IMR-90 (cell line): ENCODE measurements around the gene DCANP1. TPM values are rescaled to one million over a fixed set of nuclear protein-coding genes. Genes with fewer than 3 reads are reported as not detected.

ENCODE experiments used
- ATAC-seq: fragments of 200-7000 bp; cut with Tn5 transposase; 2 replicates; pipeline ENCODE4 v1.9.1; 2020; ENCODE audit warnings: low read depth, mild to moderate bottlenecking, moderate library complexity
- BruUV-seq: library from RNA; stranded (reverse); fragments of 400-500 nt; replicated peaks from 2 replicates; lab custom pipeline; 2021; lab: Mats Ljungman, UMichigan
- CTCF ChIA-PET: fragments of 300-600 bp; formaldehyde crosslinking; extraction: SDS; loops from one replicate; lab custom pipeline; 2021; ENCODE audit warnings: antibody characterized with exemption; lab: Yijun Ruan, JAX
- POLR2A ChIA-PET: fragments of 300-600 bp; sonication (Branson Sonifier 250); formaldehyde crosslinking; loops from one replicate; lab custom pipeline; 2022; ENCODE audit warnings: antibody characterized with exemption; ENCODE audit not compliant: unreplicated experiment; lab: Charles Lee
- DNase-seq: peaks from one replicate; pipeline ENCODE4 v3.0.0; 2013
- H2AFZ ChIP-seq: replicated peaks from 2 replicates; pipeline ENCODE3; 2013; ENCODE audit warnings: low read length, mild to moderate bottlenecking; ENCODE audit not compliant: poor library complexity
- H2AK5ac ChIP-seq: 2 replicates; pipeline ENCODE4 v1.6.1; 2013; ENCODE audit warnings: low read depth, low read length, inconsistent platforms
- H2AK9ac ChIP-seq: replicated peaks from 2 replicates; pipeline ENCODE3; 2013; ENCODE audit warnings: mild to moderate bottlenecking, low read depth, low read length, moderate library complexity; ENCODE audit not compliant: poor library complexity
- H2BK120ac ChIP-seq: 2 replicates; pipeline ENCODE4 v1.6.1; 2013; ENCODE audit warnings: low read depth, low read length, inconsistent platforms
- H2BK15ac ChIP-seq: 3 replicates; pipeline ENCODE4 v1.6.1; 2013; ENCODE audit warnings: low read depth, low read length, inconsistent platforms
- H2BK20ac ChIP-seq: 2 replicates; pipeline ENCODE4 v1.6.1; 2013; ENCODE audit warnings: low read depth, mild to moderate bottlenecking, inconsistent platforms, low read length, moderate library complexity
- H2BK5ac ChIP-seq: 2 replicates; pipeline ENCODE4 v1.6.1; 2013; ENCODE audit warnings: mild to moderate bottlenecking, low read depth, low read length, inconsistent platforms; ENCODE audit not compliant: poor library complexity, severe bottlenecking
- H3K14ac ChIP-seq: replicated peaks from 2 replicates; pipeline ENCODE4 v1.6.1; 2013; ENCODE audit warnings: low read depth, low read length, inconsistent platforms
- H3K18ac ChIP-seq: 2 replicates; pipeline ENCODE4 v1.6.1; 2013; ENCODE audit warnings: low read depth, low read length, control low read depth
- H3K23ac ChIP-seq: 2 replicates; pipeline ENCODE4 v1.6.1; 2013; ENCODE audit warnings: low read depth, low read length, inconsistent platforms
- H3K27ac ChIP-seq: 2 replicates; pipeline ENCODE4 v1.5.1; 2013; ENCODE audit warnings: mild to moderate bottlenecking, control low read depth, low read length; ENCODE audit not compliant: insufficient read depth
- H3K27me3 ChIP-seq: 2 replicates; pipeline ENCODE4 v1.6.1; 2013; ENCODE audit warnings: low read length; ENCODE audit not compliant: control insufficient read depth, insufficient read depth
- H3K36me3 ChIP-seq: 2 replicates; pipeline ENCODE4 v1.6.1; 2013; ENCODE audit warnings: low read length, mixed read lengths; ENCODE audit not compliant: control insufficient read depth, insufficient read depth
- H3K4ac ChIP-seq: 2 replicates; pipeline ENCODE4 v1.6.1; 2013; ENCODE audit warnings: low read depth, low read length, inconsistent platforms
- H3K4me1 ChIP-seq: 2 replicates; pipeline ENCODE4 v1.6.1; 2013; ENCODE audit warnings: low read length, mixed read lengths; ENCODE audit not compliant: control insufficient read depth, insufficient read depth
- H3K4me2 ChIP-seq: 2 replicates; pipeline ENCODE4 v1.6.1; 2013; ENCODE audit warnings: low read depth, mild to moderate bottlenecking, control low read depth, low read length, moderate library complexity
- H3K4me3 ChIP-seq: 2 replicates; pipeline ENCODE4 v1.5.1; 2013; ENCODE audit warnings: low read depth, mild to moderate bottlenecking, control low read depth, low read length, moderate library complexity; ENCODE audit not compliant: insufficient read depth
- H3K56ac ChIP-seq: 2 replicates; pipeline ENCODE4 v1.6.1; 2013; ENCODE audit warnings: low read length, inconsistent platforms; ENCODE audit not compliant: insufficient read depth; ENCODE audit errors: extremely low read depth
- H3K79me1 ChIP-seq, 2 experiments: 2 replicates each; pipeline ENCODE4 v1.6.1; 2013; ENCODE audit warnings: low read length in 2 of 2, inconsistent platforms in 1 of 2, low read depth in 1 of 2
- H3K9ac ChIP-seq: 2 replicates; pipeline ENCODE4 v1.6.1; 2013; ENCODE audit warnings: low read depth, low read length, control low read depth
- H3K9me1 ChIP-seq: 2 replicates; pipeline ENCODE4 v1.6.1; 2013; ENCODE audit warnings: low read length, inconsistent platforms; ENCODE audit not compliant: insufficient read depth
- H3K9me3 ChIP-seq: 2 replicates; pipeline ENCODE4 v1.6.1; 2013; ENCODE audit warnings: low read length; ENCODE audit not compliant: control insufficient read depth, insufficient read depth
- H4K20me1 ChIP-seq: 2 replicates; pipeline ENCODE4 v1.6.1; 2013; ENCODE audit warnings: low read length, inconsistent platforms; ENCODE audit not compliant: insufficient read depth
- H4K5ac ChIP-seq: 2 replicates; pipeline ENCODE4 v1.6.1; 2013; ENCODE audit warnings: mild to moderate bottlenecking, low read depth, low read length, control low read depth
- H4K8ac ChIP-seq, 2 experiments: 2 replicates each; pipeline ENCODE4 v1.6.1; 2013; ENCODE audit warnings: low read depth in 2 of 2, low read length in 2 of 2, control low read depth in 1 of 2, inconsistent platforms in 1 of 2
- H4K91ac ChIP-seq: 2 replicates; pipeline ENCODE4 v1.6.1; 2013; ENCODE audit warnings: low read depth, low read length, inconsistent platforms; ENCODE audit not compliant: insufficient read depth
- MAZ ChIP-seq: IDR thresholded peaks from 2 replicates; pipeline ENCODE4 v1.6.1; 2012; ENCODE audit warnings: low read depth, mild to moderate bottlenecking, low read length, improper control_type of control experiment, moderate library complexity, borderline replicate concordance
- WGBS, 2 experiments: methylation state at CpG; one replicate each; pipeline versions ENCODE4 v1.1.5 to v1.1.7; 2013; ENCODE audit warnings: missing lambda C conversion rate in 2 of 2; ENCODE audit not compliant: insufficient read length in 1 of 2; ENCODE audit errors: extremely low coverage in 2 of 2; 5-methylcytosine and 5-hydroxymethylcytosine counted together
- dilution Hi-C: fragments of 300-500 bp; cut with HindIII; formaldehyde crosslinking; loops from one replicate; pipeline ENCODE4 v1.14.3; 2018; ENCODE audit warnings: low sequenced_read_pairs; ENCODE audit not compliant: unreplicated experiment
- in situ Hi-C: fragments of 300-500 bp; cut with MboI; formaldehyde crosslinking; loops from 3 replicates; pipeline ENCODE4 v1.14.3; 2019; ENCODE audit warnings: low sequenced_read_pairs, inconsistent platforms, mixed read lengths
- intact Hi-C: fragments of 100-400 bp; cut with micrococcal nuclease; formaldehyde crosslinking; loops from 2 replicates; pipeline ENCODE4 v1.10.0; 2022
- polyA plus RNA-seq, 3 experiments: library from polyadenylated mRNA; depleted of rRNA; stranded (reverse); fragments of >200 nt; gene quantifications; 2 replicates each; pipeline ENCODE4 v1.2.3, GENCODE V29; 2012; ENCODE audit warnings: low replicate concordance in 1 of 3
- total RNA-seq: library from RNA; depleted of rRNA; stranded (reverse); fragments of >200 nt; gene quantifications from 2 replicates; pipeline ENCODE4 v1.2.3, GENCODE V29; 2012

Gene DCANP1
- total and polyA plus RNA-seq, 2 of the 4 experiments (the other 2 are of a cell fraction) = not detected

- Histone ChIP-seq H2AK5ac (no peak overlapping the region), H2AFZ (no peak overlapping the region), H3K9me1 (0 out of 2 replicates have a peak, but pooled peaks cover 1% of the 10 kb centered on the region), H3K4ac (no peak overlapping the region), H4K91ac (no peak overlapping the region), H2AK9ac (no peak overlapping the region), H3K14ac (no peak overlapping the region), H3K9me3 (no peaks in the 10 kb centered on the region), H2BK20ac (no peak overlapping the region), H3K36me3 (no peaks in the 10 kb centered on the region), H3K23ac (no peak overlapping the region), H3K27ac (no peak overlapping the region), H3K18ac (no peak overlapping the region), H3K56ac (no peak overlapping the region), H3K4me2 (no peak overlapping the region), H4K20me1 (no peaks in the 10 kb centered on the region), H2BK120ac (no peak overlapping the region), H3K79me1 (no peaks in the 10 kb centered on the region), H4K5ac (no peak overlapping the region), H3K9ac (no peak overlapping the region), H3K4me1 (peaks cover 5% of the 10 kb centered on the region; the same call in 1 of the 2 replicates), H3K4me3 (no peak overlapping the region), H2BK15ac (no peak overlapping the region), H3K27me3 (peaks cover 68% of the 10 kb centered on the region), H4K8ac (no peak overlapping the region), H2BK5ac (no peak overlapping the region)
- ChIA-PET CTCF (interaction anchor here (1.6 kb wide), 1 partner anchor 74 kb away, joined by 3 read pairs; no protein-coding TSS in a partner anchor), POLR2A (no interaction called here)
- intact Hi-C loops (no loop called here), in situ Hi-C loops (no loop called here), dilution Hi-C loops (no loop called here)
- ATAC-seq (no peak), DNase-seq (no peak)
- no CpG with 5 or more reads among the region's 1 CpG for WGBS, 2 experiments
- TF ChIP-seq MAZ = no peak
- BruUV-seq = no TSS peak
These were observed 39.9 kb upstream of the DCANP1 start for GRCh38 chr5:135487037-135487395.
